PC-9 (cell line): ENCODE measurements around the gene ZBTB18. TPM values are rescaled to one million over a fixed set of nuclear protein-coding genes. Genes with fewer than 3 reads are reported as not detected.

Source experiments
- BruUV-seq: library from RNA; stranded (reverse); fragments of 400-500 nt; replicated peaks from 2 replicates; lab custom pipeline; 2021; lab: Mats Ljungman, UMichigan
- CTCF ChIA-PET: fragments of 300-600 bp; sonication (Branson Sonifier 250); formaldehyde crosslinking; loops from one replicate; lab custom pipeline; 2022; ENCODE audit warnings: antibody characterized with exemption; lab: Charles Lee
- POLR2A ChIA-PET: fragments of 300-600 bp; sonication (Branson Sonifier 250); formaldehyde crosslinking; loops from one replicate; lab custom pipeline; 2022; ENCODE audit warnings: antibody characterized with exemption; ENCODE audit not compliant: unreplicated experiment; lab: Charles Lee
- DNase-seq, 2 experiments: peaks; one replicate each; pipeline versions ENCODE4 v3.0.0 to v3.0.0-alpha.2; 2015 to 2022; ENCODE audit warnings: mixed read lengths in 1 of 2
- H2AFZ ChIP-seq: fragments of 200-600 bp; sonication (generic); 2 replicates; pipeline ENCODE4 v1.8.1; 2017; ENCODE audit warnings: antibody characterized with exemption
- H3F3A ChIP-seq: fragments of 200-600 bp; sonication (generic); 2 replicates; pipeline ENCODE4 v1.8.1; 2017; ENCODE audit warnings: antibody characterized with exemption, mild to moderate bottlenecking, low read depth; ENCODE audit not compliant: insufficient read depth
- H3K27ac ChIP-seq: fragments of 200-600 bp; sonication (generic); 2 replicates; pipeline ENCODE4 v1.6.1; 2016; ENCODE audit warnings: mixed run types
- H3K27me3 ChIP-seq: fragments of 200-600 bp; sonication (generic); 2 replicates; pipeline ENCODE4 v1.6.1; 2016; ENCODE audit warnings: low read depth, mixed run types; ENCODE audit not compliant: insufficient read depth
- H3K36me3 ChIP-seq: fragments of 200-600 bp; sonication (generic); 2 replicates; pipeline ENCODE4 v1.6.1; 2016; ENCODE audit warnings: low read depth, mixed run types
- H3K4me1 ChIP-seq: fragments of 200-600 bp; sonication (generic); replicated peaks from 2 replicates; pipeline ENCODE4 v1.6.1; 2016; ENCODE audit warnings: mixed run types; ENCODE audit not compliant: insufficient read depth
- H3K4me2 ChIP-seq: fragments of 200-600 bp; sonication (generic); 2 replicates; pipeline ENCODE4 v1.6.1; 2017; ENCODE audit warnings: mixed run types
- H3K4me3 ChIP-seq: fragments of 200-600 bp; sonication (generic); 2 replicates; pipeline ENCODE4 v1.6.1; 2016; ENCODE audit warnings: mixed run types
- H3K79me2 ChIP-seq: fragments of 200-600 bp; sonication (generic); 2 replicates; pipeline ENCODE4 v1.6.1; 2017; ENCODE audit warnings: low read depth, mixed run types
- H3K9me2 ChIP-seq: fragments of 200-600 bp; sonication (generic); 2 replicates; pipeline ENCODE4 v1.8.1; 2017; ENCODE audit warnings: mild to moderate bottlenecking; ENCODE audit not compliant: insufficient read depth
- H3K9me3 ChIP-seq: fragments of 200-600 bp; sonication (generic); 2 replicates; pipeline ENCODE4 v1.8.1; 2016; ENCODE audit warnings: low read depth; ENCODE audit not compliant: insufficient read depth
- H4K20me1 ChIP-seq: fragments of 200-600 bp; sonication (generic); 2 replicates; pipeline ENCODE4 v1.8.1; 2017; ENCODE audit not compliant: insufficient read depth
- EZH2 ChIP-seq: fragments of 200-600 bp; sonication (generic); IDR thresholded peaks from 2 replicates; pipeline ENCODE4 v1.8.0; 2017; ENCODE audit warnings: antibody characterized with exemption, low read depth
- intact Hi-C: fragments of 100-400 bp; cut with micrococcal nuclease; formaldehyde crosslinking; loops from one replicate; pipeline ENCODE4 v1.10.0; 2022; ENCODE audit not compliant: unreplicated experiment
- total RNA-seq: library from RNA; stranded (reverse); gene quantifications from 2 replicates; pipeline ENCODE4 v1.2.3, GENCODE V29; 2021
- TF ChIP-seq, protein P1 (sequence below): fragments of 200-600 bp; sonication (generic); conservative IDR thresholded peaks from 2 replicates; pipeline ENCODE4 v1.6.1; 2017; ENCODE audit warnings: mixed run types, antibody characterized with exemption, mild to moderate bottlenecking, moderate library complexity

Gene ZBTB18
- total RNA-seq, 1 experiment from 2014 or later, result 20.7 TPM

DNA sequence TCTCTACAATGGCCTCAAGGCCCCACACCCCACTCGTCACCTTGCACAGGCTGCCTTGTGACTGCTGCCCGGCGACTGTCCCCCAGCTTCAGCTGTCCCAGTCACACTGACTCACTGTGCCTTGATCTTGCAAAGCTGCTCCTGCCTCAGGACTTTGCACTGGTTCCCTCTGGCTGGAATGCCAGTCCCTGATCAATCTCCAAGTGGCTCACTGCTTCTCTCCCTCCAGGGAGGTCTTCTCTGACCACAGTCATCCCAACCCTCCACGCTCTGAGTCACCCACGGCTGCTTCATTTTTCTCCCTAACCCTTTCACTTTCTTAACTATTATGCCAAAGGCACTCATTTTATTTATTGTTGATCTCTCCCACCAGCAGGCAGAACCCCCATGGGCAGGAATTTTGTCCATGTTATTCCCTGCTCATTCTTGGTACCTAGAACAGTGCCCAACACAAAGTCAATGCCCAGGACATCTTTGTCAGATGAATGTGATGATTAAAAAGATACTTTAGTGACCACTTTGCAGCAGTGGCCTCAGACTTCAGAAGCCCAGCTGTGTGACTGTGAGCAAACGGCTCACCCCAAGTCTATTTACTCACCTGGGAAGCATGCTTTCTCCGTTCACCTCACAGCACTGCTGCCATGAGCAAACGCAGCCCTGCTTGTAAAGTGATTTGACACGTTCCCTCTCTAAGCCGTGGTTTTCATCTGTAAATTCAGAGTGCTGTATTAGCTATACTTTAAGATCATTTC lies 53.4 kb downstream of the ZBTB18 start:
- Histone ChIP-seq H3K27ac (peak overlapping the region; percentile 62), H3K36me3 (no peaks in the 10 kb centered on the region), H4K20me1 (no peaks in the 10 kb centered on the region), H3K27me3 (no peaks in the 10 kb centered on the region), H3K9me3 (no peaks in the 10 kb centered on the region), H3K9me2 (no peaks in the 10 kb centered on the region), H3K79me2 (no peaks in the 10 kb centered on the region), H2AFZ (peak overlapping the region; percentile 62), H3K4me1 (peaks cover 25% of the 10 kb centered on the region), H3F3A (peaks cover 24% of the 10 kb centered on the region; the same call in 1 of the 2 replicates), H3K4me3 (peak overlapping the region; percentile 35; the same call in 1 of the 2 replicates), H3K4me2 (peak overlapping the region; percentile 83)
- intact Hi-C loops, result loop anchor here (1.0 kb wide), 1 partner anchor 168 kb away; no protein-coding TSS in a partner anchor
- BruUV-seq, result no TSS peak
- CTCF ChIA-PET, result interaction anchor here (0.6 kb wide), 1 partner anchor 52 kb away, joined by 5 read pairs; no protein-coding TSS in a partner anchor
- POLR2A ChIA-PET, result no interaction called here
- DNase-seq, result peak; percentile 73 to 92
- TF ChIP-seq EZH2, result no peak
- TF ChIP-seq, protein P1, sequence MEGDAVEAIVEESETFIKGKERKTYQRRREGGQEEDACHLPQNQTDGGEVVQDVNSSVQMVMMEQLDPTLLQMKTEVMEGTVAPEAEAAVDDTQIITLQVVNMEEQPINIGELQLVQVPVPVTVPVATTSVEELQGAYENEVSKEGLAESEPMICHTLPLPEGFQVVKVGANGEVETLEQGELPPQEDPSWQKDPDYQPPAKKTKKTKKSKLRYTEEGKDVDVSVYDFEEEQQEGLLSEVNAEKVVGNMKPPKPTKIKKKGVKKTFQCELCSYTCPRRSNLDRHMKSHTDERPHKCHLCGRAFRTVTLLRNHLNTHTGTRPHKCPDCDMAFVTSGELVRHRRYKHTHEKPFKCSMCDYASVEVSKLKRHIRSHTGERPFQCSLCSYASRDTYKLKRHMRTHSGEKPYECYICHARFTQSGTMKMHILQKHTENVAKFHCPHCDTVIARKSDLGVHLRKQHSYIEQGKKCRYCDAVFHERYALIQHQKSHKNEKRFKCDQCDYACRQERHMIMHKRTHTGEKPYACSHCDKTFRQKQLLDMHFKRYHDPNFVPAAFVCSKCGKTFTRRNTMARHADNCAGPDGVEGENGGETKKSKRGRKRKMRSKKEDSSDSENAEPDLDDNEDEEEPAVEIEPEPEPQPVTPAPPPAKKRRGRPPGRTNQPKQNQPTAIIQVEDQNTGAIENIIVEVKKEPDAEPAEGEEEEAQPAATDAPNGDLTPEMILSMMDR, result no peak

DNA sequence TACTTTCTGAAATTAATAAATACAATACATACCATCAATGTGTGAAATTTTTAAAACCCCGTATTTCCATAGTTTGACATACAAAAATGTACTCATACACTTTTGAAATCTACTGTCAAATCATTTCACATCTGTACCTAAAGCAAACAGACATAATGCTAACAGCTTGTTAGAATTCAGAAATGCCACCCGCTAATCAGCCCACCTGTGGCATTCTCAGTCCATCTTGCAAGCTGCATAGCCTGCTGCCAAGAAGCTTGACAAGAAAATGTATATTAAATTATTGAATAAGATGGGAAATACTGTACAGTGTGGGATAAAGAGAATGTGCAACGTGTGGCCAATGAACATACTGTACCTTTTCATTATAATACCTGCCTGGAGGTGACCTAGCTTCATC lies 55.1 kb downstream of the ZBTB18 start:
- intact Hi-C loops, result no loop called here
- Histone ChIP-seq H3F3A (peaks cover 24% of the 10 kb centered on the region; the same call in 1 of the 2 replicates), H3K4me2 (no peak overlapping the region), H3K4me1 (peaks cover 25% of the 10 kb centered on the region), H3K79me2 (no peaks in the 10 kb centered on the region), H3K27me3 (no peaks in the 10 kb centered on the region), H3K9me3 (no peaks in the 10 kb centered on the region), H3K27ac (no peak overlapping the region), H3K36me3 (no peaks in the 10 kb centered on the region), H2AFZ (no peak overlapping the region), H3K9me2 (no peaks in the 10 kb centered on the region), H4K20me1 (no peaks in the 10 kb centered on the region), H3K4me3 (no peak overlapping the region)
- no peak for TF ChIP-seq EZH2
- TF ChIP-seq, protein P1, result no peak
- no TSS peak for BruUV-seq
- POLR2A ChIA-PET, result no interaction called here
- no peak for DNase-seq
- CTCF ChIA-PET, result no interaction called here

Other genes starting within 250 kb of the ZBTB18 start
- gene AKT3, start 201.0 kb upstream of the ZBTB18 start, total RNA-seq, result 105 and 133 TPM in 2 replicates